RWPE2 (cell line): ENCODE results near the gene TSPEAR.

Experiments
- ATAC-seq: fragments of 200-7000 bp; cut with Tn5 transposase; 3 replicates; pipeline ENCODE4 v1.9.1; 2021; ENCODE audit warnings: low read depth
- DNase-seq: peaks from one replicate; pipeline ENCODE4 v3.0.0-alpha.2; 2020; ENCODE audit warnings: low spot score
- H3K27ac ChIP-seq: fragments of 450-650 bp; 2 replicates; pipeline ENCODE4 v1.5.1; 2017; ENCODE audit warnings: mild to moderate bottlenecking; ENCODE audit not compliant: poor library complexity, severe bottlenecking
- H3K27me3 ChIP-seq: fragments of 250-450 bp; sonication (Bioruptor Pico); 2 replicates; pipeline ENCODE4 v1.5.1; 2021; ENCODE audit warnings: mild to moderate bottlenecking, moderate library complexity; ENCODE audit not compliant: insufficient read depth, poor library complexity, severe bottlenecking
- H3K36me3 ChIP-seq: fragments of 250-450 bp; sonication (Bioruptor Pico); 2 replicates; pipeline ENCODE4 v1.5.1; 2020; ENCODE audit warnings: low read depth, mild to moderate bottlenecking, moderate library complexity
- H3K4me1 ChIP-seq: fragments of 250-450 bp; sonication (Bioruptor Pico); 2 replicates; pipeline ENCODE4 v1.5.1; 2021; ENCODE audit warnings: mild to moderate bottlenecking, moderate library complexity; ENCODE audit not compliant: insufficient read depth, poor library complexity, severe bottlenecking
- H3K4me3 ChIP-seq: fragments of 250-450 bp; sonication (Bioruptor Pico); 2 replicates; pipeline ENCODE4 v1.5.1; 2021; ENCODE audit warnings: mild to moderate bottlenecking, moderate library complexity; ENCODE audit not compliant: severe bottlenecking
- H3K9me3 ChIP-seq: fragments of 250-450 bp; sonication (Bioruptor Pico); 2 replicates; pipeline ENCODE4 v1.5.1; 2021; ENCODE audit warnings: mild to moderate bottlenecking, moderate library complexity; ENCODE audit not compliant: severe bottlenecking
- TF ChIP-seq, protein P1 (sequence below): fragments of 450-650 bp; IDR thresholded peaks from one replicate; pipeline ENCODE4 v1.5.1; 2017; ENCODE audit warnings: mild to moderate bottlenecking, moderate library complexity; ENCODE audit not compliant: poor library complexity, severe bottlenecking

The TSPEAR gene

DNA sequence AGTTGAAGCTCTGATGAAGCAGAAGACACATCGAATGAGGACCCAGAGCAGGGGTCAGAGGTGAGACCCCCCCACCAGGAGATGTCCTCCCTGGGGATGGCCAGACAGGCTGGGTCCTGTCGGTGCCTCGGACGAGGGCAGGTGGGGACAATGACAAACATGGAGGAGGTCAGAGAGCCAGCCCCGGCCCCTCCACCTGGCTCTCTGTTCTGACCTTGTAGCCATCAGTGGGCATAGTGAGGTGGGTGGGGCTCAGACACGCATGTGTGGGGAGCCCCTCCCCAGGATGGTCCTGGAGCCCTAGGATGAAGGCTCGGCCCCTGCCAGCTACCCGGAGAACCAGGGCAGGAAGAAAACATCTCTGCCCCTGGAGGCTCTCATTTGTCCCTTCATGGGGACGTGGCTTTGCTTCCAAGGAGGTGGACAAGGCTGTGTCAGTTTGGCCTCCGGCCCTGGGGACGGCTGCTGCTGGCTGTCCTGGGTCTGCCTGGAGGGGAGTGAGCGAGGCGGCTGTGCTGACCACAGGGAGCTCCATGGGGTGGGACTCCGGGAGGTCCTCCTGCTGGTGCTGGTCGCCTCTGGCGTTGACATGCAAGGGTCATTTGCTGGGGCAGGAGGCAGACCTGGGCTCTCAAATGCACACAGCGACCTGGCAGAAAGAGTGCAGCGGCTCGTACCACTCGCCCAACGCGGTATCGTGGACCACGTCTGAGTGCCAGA, 121.6 kb downstream of the TSPEAR start:
- DNase-seq (no peak), ATAC-seq (no peak)
- H3K27ac ChIP-seq = no peak overlapping the region
- no peak overlapping the region for H3K4me3 ChIP-seq
- H3K4me1 ChIP-seq = no peaks in the 10 kb centered on the region
- H3K9me3 ChIP-seq = no peaks in the 10 kb centered on the region
- H3K27me3 ChIP-seq = peaks cover 11% of the 10 kb centered on the region
- TF ChIP-seq, protein P1, sequence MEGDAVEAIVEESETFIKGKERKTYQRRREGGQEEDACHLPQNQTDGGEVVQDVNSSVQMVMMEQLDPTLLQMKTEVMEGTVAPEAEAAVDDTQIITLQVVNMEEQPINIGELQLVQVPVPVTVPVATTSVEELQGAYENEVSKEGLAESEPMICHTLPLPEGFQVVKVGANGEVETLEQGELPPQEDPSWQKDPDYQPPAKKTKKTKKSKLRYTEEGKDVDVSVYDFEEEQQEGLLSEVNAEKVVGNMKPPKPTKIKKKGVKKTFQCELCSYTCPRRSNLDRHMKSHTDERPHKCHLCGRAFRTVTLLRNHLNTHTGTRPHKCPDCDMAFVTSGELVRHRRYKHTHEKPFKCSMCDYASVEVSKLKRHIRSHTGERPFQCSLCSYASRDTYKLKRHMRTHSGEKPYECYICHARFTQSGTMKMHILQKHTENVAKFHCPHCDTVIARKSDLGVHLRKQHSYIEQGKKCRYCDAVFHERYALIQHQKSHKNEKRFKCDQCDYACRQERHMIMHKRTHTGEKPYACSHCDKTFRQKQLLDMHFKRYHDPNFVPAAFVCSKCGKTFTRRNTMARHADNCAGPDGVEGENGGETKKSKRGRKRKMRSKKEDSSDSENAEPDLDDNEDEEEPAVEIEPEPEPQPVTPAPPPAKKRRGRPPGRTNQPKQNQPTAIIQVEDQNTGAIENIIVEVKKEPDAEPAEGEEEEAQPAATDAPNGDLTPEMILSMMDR = no peak
- no peaks in the 10 kb centered on the region for H3K36me3 ChIP-seq

DNA sequence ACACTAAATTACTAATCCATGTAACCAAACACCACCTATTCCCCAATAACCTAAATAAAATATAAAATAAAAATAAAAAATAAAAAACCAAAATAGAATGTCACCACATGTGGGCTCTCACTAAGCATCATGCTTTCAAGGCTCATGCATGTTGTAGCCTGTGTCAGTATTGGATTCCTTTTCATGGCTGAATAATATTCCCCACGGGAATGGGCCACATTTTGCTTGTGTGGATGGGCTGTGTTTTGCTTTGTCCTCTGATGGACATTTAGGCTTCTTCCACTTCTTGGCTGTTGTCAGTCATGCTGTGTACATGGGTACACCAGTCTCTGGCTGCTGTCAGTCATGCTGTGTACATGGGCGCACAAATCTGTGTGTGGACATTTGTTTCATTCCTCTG, 122.3 kb downstream of the TSPEAR start:
- H3K9me3 ChIP-seq = no peaks in the 10 kb centered on the region
- TF ChIP-seq, protein P1 = no peak
- H3K4me1 ChIP-seq = no peaks in the 10 kb centered on the region
- H3K27me3 ChIP-seq = peaks cover 11% of the 10 kb centered on the region
- no peak for ATAC-seq
- DNase-seq = no peak
- no peak overlapping the region for H3K27ac ChIP-seq
- H3K4me3 ChIP-seq = no peak overlapping the region
- no peaks in the 10 kb centered on the region for H3K36me3 ChIP-seq

DNA sequence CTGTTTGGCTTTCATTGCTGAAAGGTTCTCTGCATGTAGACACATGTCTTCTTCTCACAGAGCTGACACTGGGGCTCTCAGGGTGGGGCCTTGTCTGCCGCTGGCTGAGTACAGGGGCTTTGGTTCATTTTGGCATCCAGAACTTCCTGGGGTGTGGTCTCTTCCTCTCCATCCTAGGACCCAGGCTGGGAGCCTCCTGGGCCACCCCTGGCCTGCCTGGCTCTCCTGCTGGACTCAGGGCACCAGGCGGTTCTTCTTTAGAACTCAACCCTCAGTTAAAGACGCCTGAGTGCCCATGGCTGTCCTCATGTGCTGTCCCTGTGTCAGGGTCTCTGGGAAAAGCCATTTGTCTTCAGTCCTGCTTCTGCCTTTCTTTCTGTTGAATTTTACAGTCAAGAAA, 125.5 kb downstream of the TSPEAR start:
- H3K9me3 ChIP-seq = peaks cover 9% of the 10 kb centered on the region
- TF ChIP-seq, protein P1 = no peak
- no peaks in the 10 kb centered on the region for H3K36me3 ChIP-seq
- ATAC-seq = no peak
- peaks cover 11% of the 10 kb centered on the region for H3K27me3 ChIP-seq
- no peak for DNase-seq
- no peak overlapping the region for H3K4me3 ChIP-seq
- no peak overlapping the region for H3K27ac ChIP-seq
- no peaks in the 10 kb centered on the region for H3K4me1 ChIP-seq

DNA sequence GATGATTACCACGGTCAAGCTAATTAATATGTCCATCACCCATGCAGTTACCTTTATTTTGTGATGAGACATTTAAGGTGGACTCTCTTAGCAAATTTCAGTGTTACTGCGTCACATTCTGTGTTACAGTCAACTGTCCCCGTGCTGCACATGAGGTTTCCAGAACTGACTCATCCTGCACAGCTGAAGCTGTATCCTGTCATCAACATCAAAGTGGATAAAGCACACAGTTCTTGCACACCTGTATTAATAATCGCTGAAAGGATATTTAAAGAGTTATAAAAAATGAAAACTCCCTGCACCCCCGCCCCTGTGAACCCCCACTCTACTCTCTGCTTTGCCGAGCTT, 127.6 kb downstream of the TSPEAR start:
- peaks cover 11% of the 10 kb centered on the region for H3K27me3 ChIP-seq
- no peak overlapping the region for H3K4me3 ChIP-seq
- no peaks in the 10 kb centered on the region for H3K4me1 ChIP-seq
- DNase-seq = no peak
- H3K9me3 ChIP-seq = peaks cover 10% of the 10 kb centered on the region
- H3K36me3 ChIP-seq = no peaks in the 10 kb centered on the region
- no peak for ATAC-seq
- TF ChIP-seq, protein P1 = no peak
- H3K27ac ChIP-seq = no peak overlapping the region

DNA sequence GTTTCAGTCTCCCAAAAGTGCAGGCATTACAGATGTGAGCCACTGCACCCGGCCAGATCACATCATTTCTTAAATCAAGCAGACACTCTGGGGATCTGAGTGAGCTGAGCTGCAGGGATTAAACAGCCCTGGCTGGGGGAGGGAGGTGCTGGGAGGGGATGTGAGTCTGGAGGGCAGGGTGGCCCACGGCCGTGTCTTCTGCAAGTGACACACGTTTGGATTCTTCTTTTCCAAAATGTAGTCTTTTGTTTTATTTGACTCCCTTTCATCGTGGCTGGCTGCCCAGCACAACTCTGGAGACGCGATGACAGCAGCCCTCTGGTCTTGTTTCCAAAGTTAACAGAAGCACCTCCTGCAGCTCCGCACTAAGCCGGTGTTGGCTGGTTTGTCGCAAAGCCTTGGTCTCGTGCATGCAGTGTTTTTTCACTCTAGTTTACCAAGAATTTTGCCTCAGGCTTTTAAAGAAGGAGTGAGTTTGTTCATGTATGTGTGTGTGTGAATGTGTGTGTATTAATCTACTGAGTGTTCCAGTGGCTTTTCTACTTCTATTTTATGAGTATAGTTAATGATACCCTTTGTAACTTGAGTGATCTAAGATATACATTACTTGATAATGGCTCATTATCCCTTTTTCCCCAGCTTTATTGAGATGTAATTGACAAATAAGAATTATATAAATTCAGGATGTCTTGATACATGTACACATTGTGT, 128.1 kb downstream of the TSPEAR start:
- ATAC-seq (no peak), DNase-seq (no peak)
- TF ChIP-seq, protein P1 = no peak
- Histone ChIP-seq H3K27ac (no peak overlapping the region), H3K27me3 (peaks cover 11% of the 10 kb centered on the region), H3K4me1 (no peaks in the 10 kb centered on the region), H3K4me3 (no peak overlapping the region), H3K36me3 (no peaks in the 10 kb centered on the region), H3K9me3 (peaks cover 10% of the 10 kb centered on the region)
